Fibroblast of the aortic adventitia (primary cell): ENCODE results near the gene TMEM156. TPM values are rescaled to one million over a fixed set of nuclear protein-coding genes. Genes with fewer than 3 reads are reported as not detected.

Experiments used
- DNase-seq: peaks from one replicate; pipeline ENCODE4 v3.0.0-alpha.2; 2010; ENCODE audit warnings: low read depth
- H3K4me3 ChIP-seq: 2 replicates; pipeline ENCODE4 v1.5.1; 2011; ENCODE audit warnings: low read depth, mild to moderate bottlenecking, control low read depth, low read length, moderate library complexity
- total RNA-seq: library from RNA; depleted of rRNA; stranded (reverse); fragments of >200 nt; gene quantifications from 2 replicates; pipeline ENCODE4 v1.2.3, GENCODE V29; 2012; ENCODE audit warnings: low replicate concordance
- TF ChIP-seq, protein P1 (sequence below): IDR thresholded peaks from 2 replicates; pipeline ENCODE4 v1.5.1; 2011; ENCODE audit warnings: mild to moderate bottlenecking, low read length, control low read depth, inconsistent platforms; ENCODE audit not compliant: insufficient read depth

TMEM156 gene
- total RNA-seq, 1 donor: 0.18 TPM

DNA sequence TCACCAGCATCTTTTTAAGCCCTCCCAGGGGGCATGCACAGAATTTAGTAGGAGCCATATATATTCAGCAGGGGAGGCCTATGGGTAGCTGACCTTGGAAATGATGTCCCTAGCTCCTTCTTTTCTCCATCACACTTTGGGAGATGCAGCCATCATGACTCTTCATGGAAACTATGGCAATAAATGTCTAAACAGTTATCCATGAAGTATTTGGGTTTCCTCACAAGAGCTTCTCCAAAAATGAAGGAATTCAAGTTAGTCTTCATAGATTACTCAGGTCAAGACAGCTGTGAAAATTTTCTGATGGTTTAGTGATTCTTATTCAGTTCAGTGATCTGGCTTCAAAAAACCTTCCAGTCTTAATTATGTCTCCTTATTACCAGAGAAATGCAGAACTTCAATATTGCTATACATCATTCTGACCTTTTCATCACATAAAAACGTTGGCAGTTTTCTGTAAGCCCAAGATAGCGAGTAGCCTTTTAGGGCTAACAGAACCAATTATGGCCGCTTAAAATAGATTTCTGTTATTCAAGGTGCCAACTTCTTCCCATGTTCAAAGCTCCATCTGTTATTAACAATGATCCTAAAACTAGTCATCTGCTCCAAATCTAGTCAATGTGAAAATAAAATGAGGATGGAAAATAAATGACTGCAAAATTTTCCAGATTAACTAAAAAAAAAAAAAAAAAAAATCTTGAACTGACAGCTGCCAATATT lies 52.5 kb downstream of the TMEM156 start:
- no peak overlapping the region for H3K4me3 ChIP-seq
- no peak for DNase-seq
- TF ChIP-seq, protein P1, sequence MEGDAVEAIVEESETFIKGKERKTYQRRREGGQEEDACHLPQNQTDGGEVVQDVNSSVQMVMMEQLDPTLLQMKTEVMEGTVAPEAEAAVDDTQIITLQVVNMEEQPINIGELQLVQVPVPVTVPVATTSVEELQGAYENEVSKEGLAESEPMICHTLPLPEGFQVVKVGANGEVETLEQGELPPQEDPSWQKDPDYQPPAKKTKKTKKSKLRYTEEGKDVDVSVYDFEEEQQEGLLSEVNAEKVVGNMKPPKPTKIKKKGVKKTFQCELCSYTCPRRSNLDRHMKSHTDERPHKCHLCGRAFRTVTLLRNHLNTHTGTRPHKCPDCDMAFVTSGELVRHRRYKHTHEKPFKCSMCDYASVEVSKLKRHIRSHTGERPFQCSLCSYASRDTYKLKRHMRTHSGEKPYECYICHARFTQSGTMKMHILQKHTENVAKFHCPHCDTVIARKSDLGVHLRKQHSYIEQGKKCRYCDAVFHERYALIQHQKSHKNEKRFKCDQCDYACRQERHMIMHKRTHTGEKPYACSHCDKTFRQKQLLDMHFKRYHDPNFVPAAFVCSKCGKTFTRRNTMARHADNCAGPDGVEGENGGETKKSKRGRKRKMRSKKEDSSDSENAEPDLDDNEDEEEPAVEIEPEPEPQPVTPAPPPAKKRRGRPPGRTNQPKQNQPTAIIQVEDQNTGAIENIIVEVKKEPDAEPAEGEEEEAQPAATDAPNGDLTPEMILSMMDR: no peak

DNA sequence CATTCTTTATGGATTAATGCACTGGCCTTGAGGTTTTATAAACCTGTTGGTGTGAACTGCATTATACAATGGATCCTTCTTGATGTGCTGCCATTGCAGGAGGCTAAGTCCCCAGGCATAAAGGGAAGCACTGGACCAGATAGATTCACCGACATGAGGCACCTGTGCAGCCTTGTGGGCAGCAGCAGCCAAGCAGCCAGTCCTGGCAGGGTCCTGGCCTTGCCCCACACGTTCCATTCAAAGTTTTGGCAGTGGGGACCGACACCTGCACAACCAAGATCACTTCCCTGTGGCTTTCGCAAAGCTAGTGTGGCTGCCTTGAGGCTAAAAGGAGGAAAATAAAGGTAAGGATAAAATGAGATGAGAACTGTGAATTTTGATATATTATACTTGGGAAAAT lies 53.1 kb downstream of the TMEM156 start:
- no peak for DNase-seq
- TF ChIP-seq, protein P1: no peak
- H3K4me3 ChIP-seq: no peak overlapping the region

DNA sequence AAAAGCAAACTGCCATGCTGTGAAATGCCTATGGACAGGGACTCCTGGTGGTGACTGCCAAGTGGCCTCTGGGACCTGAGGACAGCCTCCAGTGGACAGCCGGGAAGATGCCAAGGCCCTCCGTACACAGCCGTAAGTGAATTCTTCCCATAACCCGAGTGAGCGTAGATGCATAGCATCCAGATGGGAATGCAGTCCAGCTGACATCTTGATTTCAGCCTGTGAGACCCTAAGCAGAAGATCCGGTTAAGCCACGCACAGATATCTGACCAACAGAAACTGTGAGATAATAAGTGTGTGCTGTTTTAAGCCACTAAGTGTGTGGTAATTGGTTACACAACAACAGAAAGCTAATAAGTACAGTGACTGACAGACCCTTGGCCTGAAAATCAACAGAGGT lies 55.9 kb downstream of the TMEM156 start:
- no peak for DNase-seq
- TF ChIP-seq, protein P1: no peak
- H3K4me3 ChIP-seq: no peak overlapping the region

DNA sequence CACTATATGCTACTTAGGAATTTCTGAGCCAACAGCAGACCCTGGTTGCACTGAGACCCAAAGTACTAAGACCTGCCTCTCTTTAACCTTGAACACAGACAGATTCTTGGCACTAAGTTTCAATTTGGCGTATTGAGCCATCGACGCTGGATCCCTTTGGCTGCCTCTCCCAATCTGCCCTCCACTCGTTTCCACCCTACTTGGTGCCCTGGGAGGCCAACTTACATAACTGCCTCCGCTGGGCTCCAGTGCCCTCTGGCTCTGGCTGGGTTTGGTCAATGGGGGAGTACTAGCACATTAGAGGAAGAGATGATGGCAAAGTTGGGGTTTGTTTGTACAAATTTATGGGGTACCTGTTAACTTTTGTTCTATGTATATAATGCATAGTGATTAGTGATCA lies 63.5 kb downstream of the TMEM156 start:
- TF ChIP-seq, protein P1: no peak
- no peak for DNase-seq
- no peak overlapping the region for H3K4me3 ChIP-seq

DNA sequence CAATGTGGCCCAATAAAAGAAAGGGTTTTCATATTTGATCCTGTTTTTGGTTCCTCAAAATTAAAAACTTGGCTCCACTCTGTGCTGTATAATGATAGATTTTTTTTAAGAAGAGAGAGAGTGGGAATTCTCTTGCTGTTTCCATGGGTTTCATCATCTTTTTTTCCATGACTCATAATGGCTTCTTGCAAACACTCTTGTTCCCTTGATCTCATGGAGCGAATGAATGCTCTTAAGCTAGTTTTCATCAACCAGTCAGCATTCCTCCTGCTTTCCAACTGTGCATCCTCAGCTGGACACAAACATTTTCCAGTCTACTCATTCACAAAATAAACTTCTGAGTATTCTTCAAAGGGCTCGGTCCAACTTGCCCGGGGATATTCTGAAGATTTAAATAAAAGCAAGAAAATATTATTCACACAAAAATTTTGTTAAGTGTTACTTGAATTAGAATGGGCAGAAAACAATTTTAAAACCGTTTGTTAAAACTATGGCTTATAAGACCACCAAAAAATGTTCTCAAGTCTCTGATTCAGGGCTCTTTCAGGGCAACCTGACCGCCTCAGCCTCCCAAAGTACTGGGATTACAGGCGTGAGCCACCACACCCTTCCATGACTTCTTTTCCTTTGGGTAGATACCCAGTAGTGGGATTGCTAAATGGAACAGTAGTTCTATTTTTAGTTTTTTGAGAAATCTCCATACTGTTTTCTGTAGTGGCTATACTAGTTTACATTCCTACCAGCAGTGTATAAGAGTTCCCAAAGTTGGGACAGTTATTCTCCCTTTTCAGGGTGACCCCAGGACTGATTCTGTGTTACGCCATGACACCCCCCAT lies 64.7 kb downstream of the TMEM156 start:
- TF ChIP-seq, protein P1: no peak
- no peak overlapping the region for H3K4me3 ChIP-seq
- peak; percentile 99 for DNase-seq

DNA sequence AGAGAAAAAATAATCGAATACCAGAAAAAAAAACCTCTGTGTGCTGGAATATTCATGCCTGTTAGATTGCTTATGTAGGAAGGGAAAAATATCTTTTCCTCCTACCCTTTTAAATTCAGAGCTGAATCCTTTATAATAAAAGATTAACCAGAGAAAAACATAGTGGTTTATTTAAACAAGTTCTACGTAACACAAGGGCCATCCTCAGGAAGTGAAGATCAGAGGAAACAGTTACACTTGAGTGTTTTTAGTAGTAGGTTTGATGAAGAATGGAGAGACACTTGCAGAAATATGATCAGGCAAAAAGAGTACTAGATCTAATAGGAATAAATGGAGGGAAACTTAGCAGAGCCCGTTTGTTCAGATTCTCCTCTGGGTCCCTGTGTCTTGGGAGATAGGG lies 66.3 kb downstream of the TMEM156 start:
- TF ChIP-seq, protein P1: no peak
- H3K4me3 ChIP-seq: no peak overlapping the region
- no peak for DNase-seq
